HS-5 (cell line): ENCODE data around the gene DOCK1.
"Not testable (repeated sequence)": the region's sequence is repeated elsewhere in the genome, so short reads cannot be mapped to it uniquely, and the experiment has no call there.

Experiments
- DNase-seq: peaks from one replicate; pipeline ENCODE4 v3.0.0-alpha.2; 2012; ENCODE audit warnings: low read depth

DOCK1 gene

DNA sequence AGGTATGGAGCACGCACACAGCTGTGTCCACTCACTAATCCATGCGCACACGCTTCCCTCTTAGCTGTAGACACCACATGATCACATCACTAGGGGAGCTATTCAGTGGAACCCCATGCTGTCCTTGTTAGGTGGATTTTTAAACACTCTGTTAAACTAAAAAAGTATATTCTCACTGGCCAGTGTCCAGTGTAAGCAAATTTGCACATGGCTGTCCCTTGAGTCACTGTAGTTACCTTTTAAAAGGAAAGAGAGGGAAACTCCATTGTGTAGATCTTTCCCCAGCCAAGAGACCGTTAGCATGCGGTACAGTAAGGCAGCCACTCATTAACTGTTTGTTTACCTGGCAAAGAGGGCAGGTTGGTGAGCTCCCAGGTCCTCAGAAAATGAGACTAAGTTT, 372.8 kb downstream of the DOCK1 start:
- no peak for DNase-seq

DNA sequence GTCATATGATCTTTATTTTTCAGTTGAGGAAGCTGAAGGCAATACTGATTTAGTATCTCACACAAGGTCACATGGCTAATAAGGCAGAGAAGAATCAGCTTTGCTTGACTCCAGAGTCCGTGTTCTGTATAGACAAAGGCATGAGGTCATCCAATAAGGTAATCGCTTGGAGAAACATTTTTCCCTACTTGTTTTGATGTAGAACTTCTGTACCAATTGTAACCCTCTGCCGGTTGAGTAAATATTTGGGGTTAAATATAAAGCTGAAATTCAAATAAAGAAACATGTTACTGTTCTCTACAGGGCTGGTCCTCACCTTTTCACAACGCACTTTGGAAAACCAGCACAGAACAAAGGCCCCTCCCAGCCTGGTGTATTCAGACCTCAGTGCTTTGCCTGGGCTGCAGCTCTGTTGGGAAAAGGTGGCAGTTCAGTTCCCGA, 374.1 kb downstream of the DOCK1 start:
- no peak for DNase-seq

DNA sequence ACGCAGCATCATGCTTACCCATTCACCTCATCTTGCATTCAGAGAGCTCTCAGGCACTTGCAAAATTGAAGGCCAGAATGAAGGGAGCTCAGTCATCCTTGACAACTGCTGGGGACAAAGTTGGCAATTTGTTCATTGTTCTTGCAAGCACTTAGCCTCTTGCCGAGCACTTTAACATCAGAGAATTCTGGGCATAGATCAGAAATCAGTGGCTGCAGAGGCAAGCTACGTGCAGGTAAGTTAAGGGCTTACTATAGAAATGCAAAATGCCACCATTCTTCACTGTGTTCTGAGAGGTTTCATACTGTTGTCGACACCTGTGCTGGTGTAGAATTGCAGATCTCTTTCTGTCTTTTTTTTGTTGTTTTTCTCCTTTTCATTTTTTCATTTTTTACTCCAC, 375.2 kb downstream of the DOCK1 start:
- no peak for DNase-seq

DNA sequence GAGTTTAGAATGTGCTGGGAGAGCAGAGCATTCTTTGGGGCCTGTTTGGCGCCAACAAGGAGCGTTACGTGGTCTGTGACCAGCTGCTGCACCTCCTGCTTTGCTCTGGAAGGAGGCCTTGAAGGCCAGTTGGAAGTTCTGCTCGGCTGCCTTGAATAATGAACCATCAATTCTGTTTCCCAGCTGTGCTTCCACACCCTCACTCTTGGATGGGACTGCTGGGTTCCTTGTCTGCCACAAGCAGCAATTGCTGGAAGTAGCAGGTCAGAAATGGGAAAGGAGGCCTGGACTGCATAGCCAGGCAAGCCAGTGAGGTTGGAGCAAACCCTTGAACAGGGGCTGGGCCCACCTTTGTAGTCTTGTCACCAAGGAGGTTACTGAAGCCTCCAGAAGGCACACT, 377.8 kb downstream of the DOCK1 start:
- no peak for DNase-seq

DNA sequence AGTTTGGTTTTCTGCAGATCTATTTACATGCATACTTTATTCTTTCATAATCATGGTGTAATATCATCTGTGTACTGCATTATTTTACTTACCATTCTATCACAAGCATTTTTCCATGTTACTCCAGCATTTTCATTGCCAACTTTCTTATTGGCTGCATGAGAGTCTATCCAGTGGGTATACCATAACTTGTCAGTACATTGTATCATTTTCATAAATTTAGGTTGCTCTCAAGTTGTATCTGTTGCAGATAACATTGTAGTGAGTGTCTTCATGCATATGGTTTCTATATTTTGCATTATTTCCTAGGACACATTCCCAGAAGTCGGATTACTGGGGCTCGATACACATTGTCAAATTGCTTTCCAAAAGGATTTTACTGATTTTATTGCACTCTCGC, 378.3 kb downstream of the DOCK1 start:
- DNase-seq: no peak

DNA sequence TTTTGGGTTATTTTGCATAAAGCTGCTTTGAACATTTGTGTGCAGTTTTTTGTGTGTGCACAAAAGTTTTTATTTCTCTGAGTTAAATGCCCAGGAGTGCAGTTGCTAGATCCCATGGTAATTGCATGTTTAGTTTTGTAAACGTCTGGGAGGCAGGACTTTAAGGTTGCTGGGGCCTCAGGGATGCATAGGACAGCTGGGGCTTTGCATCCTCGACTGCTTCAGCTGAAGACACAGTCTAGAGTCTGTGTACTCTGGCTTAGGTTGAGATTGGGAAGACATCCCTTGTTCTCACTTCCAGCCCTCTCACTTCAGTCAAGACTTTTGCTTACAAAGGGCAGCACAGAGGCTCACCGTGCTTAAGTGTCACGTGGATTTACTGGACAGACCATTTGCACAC, 385.6 kb downstream of the DOCK1 start:
- DNase-seq: no peak

DNA sequence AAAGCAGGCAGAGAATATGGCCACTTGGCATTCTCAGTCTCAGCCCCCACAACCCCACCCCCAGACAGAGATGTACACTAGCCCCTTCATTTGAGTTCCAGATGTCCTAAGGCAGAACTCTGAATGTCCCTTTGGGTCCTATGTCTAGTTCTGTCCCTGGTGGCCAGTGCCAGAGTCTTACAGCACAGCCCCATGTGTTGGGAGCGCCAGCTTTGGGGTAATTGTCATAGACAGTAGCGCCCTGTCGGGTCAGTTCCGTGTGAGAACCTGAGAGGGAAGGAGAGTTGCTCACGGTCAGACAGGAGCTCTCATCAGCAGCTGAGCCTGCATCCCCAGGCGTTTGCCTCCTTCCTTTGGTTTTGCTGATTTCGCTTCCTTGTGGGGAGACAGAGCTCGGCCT, 386.1 kb downstream of the DOCK1 start:
- no peak for DNase-seq

DNA sequence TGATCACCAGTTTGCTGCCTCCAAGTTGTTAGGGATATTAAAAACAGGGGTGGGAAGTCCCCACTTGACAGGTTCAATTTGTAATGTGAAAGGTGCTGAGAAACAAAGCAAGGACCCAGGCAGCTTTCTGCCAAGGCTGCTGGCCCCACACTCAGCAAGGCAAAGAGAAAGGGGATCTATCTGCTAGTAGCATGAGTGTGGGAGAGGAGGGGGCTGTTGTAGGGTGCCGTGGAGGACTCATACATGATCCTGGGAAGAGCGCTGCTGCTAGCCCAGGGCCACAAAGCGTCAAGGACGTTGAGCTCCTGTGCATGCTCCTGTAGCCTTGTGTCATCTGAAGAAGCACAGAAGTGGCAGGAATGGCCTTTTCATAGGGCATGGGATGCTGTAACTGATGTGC, 387.7 kb downstream of the DOCK1 start:
- no peak for DNase-seq

DNA sequence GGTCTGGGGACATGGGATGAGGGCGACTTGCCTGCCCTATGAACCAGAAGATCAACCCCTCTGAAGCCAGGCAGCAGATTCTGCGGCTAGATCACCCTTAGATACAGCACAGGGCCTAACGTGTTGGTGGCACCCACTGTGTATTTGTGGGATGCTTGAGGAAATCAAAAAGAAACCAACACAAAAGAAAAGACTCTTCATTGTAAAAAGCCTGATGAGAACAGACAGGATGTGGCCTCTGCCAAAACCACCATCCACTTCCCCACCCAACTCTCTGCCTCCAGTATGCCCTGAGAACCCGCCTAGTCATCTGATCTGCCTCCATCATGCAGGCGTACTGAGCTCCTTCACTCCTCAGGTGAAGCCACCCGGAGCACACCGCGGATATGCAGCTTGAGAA, 388.4 kb downstream of the DOCK1 start:
- no peak for DNase-seq

DNA sequence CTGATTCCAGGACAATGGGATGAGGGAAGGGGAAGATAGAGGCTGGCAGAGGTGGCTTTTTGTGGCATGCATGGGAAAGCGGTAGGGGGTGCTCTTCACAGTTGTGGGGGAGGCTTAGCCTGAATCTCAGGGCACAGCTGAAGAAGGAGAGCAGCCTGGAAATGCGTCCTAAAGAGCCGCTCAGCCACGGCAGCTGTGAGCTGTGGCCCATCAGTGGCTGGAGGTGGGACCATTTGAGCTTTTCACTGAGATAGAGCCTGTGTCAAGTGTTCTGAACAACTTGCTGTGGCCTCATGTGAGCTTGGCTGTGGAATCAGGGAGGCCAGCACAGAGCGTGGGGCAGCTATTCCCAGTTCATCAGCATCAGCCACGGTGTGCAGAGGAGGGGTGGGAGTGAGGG, 391.5 kb downstream of the DOCK1 start:
- no peak for DNase-seq

DNA sequence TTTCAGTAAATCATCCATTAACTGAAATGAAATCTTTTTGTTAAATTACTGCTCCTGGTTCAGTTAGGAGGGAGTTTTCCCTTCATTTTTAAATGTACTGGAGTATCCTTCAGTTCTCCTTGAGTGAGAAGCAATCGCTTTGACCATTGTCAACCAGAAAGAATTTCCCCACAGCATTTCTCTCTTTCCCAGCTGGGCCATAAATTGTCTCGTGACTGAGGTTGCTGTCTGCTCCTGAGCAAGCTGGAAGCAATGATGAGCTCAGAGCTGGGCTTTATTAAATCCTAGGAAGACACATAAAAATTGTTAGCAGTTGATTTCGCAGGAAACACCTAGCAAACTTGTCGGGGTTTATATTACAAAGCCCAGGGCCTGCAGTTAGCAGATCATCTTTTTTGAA, 393.2 kb downstream of the DOCK1 start:
- no peak for DNase-seq

DNA sequence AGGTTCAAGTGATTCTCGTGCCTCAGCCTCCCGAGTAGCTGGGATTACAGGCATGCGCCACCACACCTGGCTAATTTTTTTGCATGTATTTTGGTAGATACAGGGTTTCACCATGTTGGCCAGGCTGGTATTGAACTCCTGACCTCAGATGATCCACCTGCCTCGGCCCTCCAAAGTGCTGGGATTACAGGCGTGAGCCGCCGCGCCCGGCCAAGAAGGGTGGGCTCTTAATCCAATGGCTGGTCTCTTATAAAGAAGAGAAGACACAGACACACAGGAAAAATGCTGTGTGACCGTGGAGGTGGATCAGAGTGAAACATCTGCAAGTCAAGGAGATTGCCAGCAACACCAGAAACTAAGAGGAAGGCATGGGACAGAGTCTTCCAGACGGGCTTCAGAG, 394.0 kb downstream of the DOCK1 start:
- DNase-seq: not testable (repeated sequence)

DNA sequence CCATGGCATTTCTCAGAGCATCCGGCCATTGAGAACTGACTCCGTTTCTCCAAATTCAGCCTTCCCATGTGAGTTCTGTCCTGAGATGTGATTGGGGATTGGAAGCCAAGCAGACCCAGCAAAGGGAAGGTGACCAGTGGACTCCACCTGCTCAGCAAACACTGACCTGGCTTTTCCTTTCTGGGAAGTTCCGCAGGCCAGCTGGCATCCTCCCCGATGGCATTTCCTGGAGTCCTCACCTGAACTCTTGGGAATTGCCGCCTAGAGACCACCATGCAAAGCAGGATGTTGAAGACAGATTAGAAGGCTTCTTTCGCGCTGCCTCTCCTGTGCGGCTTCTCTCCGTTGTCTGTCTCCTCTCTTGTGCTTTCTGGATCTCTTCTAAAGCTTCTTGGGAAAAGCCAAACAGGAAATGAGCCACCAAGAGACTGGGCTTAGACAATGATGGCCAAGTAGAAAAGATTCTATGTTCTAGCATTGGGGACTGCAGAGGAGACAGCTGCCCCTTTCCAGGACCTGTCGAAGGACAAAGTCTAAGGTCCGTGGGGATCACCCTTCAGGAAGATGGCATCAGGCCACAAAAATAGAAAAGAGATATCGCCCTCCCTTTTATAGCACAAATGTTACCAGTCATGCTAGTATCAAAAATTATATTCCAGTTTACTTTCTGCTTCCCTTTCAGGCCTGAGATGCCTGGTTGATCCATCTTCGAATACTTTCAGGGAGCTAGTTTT, 394.9 kb downstream of the DOCK1 start:
- no peak for DNase-seq

DNA sequence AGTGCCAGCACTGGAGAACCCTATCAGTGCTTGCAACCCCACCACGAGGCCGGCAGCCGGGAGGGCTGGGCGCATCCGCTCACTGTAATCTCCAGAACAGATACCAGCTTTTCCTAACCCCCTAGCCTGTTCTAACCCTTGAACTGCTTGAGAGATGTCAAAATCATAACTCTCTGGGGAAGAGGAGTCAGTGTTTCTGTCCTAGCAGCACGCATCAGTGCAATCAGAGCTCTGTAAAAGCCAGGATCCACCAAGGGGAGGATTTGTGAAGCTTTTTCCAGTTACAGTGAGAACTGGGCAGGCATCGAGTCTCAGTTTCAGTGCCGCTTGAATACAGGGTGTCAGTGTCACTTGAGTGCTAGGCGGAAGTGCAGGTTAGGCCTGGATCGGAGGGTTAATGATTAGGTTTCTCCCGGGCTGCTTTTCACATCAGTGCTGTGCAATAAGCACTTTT, 395.7 kb downstream of the DOCK1 start:
- no peak for DNase-seq

DNA sequence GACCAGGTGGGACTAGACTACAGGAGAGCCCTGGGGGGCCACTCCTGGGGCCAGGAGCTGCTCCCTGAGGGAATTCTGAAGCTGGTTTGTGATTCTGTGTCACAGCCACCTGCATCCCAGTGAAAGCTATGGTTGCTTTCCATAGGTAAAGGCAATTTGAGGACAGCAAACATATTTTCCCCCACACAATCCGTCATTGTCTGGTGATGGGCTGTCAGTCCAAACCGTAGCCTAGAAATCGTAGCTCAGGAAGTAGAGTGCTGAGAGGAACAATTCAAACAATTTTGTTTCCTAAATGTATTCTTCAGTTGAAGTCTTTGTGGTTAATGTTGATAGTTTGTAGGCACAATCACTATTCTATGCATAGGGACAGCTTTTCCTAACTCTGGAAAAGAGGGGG, 397.1 kb downstream of the DOCK1 start:
- no peak for DNase-seq

DNA sequence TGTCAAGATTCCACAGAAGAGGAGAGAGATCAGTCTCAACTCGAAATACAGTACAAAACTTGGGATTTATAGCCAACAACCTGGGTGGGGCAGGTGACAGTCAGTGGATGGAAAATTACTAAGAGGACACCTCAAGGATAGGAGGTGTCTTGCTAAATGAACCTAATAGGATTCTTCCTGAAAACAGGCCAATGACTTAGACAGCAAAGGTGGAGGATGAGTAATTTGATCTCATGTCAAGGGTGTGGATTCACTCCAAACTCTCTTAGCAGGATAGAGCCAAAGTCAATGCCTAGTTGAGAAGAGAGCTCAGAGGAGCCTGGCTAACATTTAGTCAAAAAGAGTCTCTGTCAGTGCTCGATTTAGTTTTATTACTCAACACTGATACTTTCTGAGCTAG, 397.9 kb downstream of the DOCK1 start:
- DNase-seq: no peak

DNA sequence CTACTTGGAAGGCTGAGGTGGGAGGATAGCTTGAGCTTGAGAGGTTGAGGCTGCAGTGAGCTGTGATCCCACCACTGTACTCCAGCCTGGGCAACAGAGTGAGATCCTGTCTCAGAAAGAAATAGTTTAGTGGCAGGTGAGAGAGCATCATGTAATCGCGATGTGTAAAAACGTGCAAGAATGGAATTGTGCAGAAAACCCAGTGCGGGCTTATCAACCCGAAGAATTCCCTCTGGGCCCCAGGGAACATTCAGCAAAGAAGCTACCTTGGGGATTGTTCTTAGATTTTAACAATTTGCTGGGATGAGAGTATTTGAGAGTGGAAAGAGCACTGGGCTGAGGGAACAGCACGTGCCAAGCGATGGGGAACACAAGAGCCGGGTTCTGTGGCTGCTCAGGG, 398.5 kb downstream of the DOCK1 start:
- no peak for DNase-seq

DNA sequence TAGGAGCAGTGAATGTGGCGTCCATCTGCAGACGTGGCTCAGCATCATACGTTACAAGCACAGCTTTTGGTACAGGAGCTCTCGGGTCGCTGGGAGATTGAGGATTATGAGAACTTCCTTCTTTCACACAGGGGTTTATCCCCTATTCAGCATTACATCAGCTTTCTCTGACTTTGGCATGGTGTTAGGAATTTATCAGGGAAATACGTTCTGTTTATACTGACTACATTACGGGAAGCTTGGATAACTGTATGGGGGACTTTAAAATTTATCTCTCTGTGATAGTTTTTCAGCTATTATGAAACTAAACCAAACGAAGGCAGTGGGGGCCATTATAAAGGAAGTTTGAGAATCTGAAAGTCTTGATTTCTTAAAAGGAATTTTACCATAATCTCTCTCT, 401.3 kb downstream of the DOCK1 start:
- DNase-seq: no peak

DNA sequence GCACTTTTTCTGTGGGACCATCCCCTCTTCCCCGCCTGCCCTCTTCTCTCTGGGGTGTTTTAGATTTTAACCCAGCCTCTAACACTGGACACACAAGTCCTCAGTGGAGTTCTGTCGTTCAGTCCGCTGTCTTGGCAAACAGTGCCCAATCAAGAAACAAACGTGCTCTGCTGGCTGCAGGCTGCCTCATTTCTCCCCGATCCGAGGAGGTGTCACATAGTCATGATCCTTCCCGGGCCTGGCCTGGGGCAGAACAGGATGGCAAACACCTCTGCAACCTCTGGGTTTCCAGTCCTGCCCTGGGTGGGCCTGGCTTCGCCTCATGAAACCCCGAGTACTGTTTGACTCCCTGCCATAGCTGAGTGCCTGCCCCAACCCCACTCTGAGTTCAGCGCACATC, 402.1 kb downstream of the DOCK1 start:
- DNase-seq: no peak

DNA sequence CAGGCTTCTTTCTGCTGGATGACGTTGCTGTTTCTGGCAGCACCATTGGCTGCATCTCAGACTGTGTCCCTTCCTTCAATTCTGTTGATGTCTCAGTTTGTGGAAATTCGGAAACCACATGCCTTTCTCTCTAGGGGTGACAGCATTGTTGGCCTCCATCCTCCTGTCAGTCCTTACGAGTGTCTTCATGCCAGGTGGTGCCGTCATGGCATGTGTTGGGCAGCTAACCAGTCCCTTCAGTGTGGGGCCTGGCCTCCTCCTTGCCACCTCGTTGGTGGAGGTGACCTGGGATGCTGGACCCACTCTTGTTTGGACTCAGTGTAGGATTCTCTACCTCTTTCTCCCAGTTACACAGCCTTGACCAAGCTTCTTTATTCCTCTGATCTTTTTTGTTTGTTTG, 402.8 kb downstream of the DOCK1 start:
- DNase-seq: no peak

DNA sequence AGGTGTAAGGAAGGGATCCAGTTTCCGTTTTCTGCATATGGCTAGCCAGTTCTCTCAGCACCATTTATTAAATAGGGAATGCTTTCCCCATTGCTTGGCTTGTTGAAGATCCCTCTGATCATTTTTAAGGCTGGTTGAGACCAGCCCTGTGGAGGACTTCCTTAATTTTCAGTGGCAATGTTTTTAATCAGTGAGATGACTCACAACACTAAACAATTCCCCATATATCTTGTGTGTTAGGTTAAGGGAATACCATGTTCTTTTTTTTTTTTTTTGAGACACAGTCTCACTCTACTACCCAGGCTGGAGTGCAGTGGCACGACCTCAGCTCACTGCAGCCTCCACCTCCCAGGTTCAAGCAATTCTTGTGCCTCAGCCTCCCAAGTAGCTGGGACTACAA, 404.4 kb downstream of the DOCK1 start:
- not testable (repeated sequence) for DNase-seq

DNA sequence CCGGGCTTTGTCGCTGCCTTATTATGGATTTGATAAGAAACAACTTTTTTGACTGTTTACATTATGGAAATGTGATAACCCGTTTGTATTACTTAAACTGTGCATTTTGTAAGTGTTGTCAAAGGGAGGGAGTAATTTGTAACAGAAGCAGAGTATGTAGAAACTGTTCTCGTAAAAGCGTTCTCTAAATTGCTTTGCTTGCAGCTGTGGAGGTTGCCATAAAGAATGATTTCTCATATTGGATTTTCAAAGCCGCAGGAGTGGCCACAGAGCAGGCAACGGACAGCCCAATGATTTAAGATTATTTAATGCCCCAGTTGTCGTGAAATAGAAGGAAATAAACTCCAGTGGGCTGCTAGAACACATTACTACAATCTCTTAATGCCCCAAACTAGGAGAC, 405.2 kb downstream of the DOCK1 start:
- no peak for DNase-seq

DNA sequence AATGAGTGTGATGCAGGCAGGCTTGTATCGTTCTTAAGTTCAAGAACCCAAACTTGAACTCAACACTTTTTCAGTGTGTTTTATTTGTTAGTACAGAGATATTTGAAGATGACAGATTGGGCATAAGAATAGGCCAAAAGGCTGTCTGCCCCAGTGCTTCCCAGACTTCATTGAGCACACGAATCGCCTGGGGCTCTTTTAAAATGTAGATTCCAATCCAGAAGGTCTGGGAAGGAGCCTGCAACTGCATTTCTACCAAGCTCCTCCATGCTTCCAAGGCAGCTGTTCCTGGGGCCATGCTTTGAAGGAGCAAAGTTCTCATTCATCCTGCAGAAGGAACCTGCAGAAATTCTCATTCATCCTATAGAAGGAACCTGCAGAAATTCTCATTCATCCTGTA, 405.7 kb downstream of the DOCK1 start:
- no peak for DNase-seq

DNA sequence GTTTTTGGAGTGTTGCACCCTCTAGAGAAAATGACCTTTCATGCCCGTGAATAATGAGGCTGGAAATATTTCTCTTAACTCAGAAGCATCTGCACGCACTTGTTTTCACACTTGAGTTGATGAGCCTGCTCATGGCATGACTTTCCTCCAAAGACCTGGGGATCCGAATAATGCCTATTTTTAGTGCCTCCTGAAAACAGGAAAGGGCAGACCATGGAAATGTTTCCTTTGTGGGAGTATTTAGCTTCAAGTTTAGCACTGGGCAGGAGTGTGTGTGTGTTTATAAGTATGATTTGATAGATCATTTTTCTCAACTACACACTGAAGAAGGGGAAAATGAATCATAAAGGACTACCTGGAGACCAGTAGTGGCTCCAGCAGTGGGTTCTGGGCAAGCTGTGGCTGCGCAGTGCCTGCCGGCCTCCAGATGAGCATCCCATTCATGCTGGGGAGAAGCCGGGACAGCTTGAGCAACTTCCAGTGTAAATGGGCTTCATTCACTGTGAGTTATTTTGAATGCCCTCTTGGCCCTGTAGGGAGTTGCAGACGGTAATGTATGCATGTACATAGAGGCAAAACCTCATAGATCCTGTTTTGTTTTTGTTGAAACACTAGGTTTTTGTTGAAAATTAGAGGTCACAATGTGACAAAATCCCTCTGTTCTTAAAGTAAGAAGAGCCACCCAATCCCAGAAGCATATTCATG, 408.9 kb downstream of the DOCK1 start:
- DNase-seq: no peak
